NCI-H2196 treated with DMSO at 0.1 percent for 48 hours (cell line): ENCODE results near the gene SFSWAP.
"Not testable (repeated sequence)": the region's sequence is repeated elsewhere in the genome, so short reads cannot be mapped to it uniquely, and the experiment has no call there.

Source experiments
- DNase-seq: peaks from one replicate; lab custom pipeline; 2025; ENCODE audit not compliant: unreplicated experiment; lab: John Stamatoyannopoulos, UW

Gene SFSWAP

GRCh38 chr12:131701705-131702572 is 9.0 kb upstream of the SFSWAP start:
- no peak for DNase-seq

- DNase-seq, result no peak
Observed at GRCh38 chr12:131702573-131702877, 8.4 kb upstream of the SFSWAP start.

GRCh38 chr12:131703161-131703560 is 7.7 kb upstream of the SFSWAP start:
- no peak for DNase-seq

GRCh38 chr12:131704509-131704908 is 6.4 kb upstream of the SFSWAP start:
- no peak for DNase-seq

GRCh38 chr12:131706709-131707108 is 4.2 kb upstream of the SFSWAP start:
- DNase-seq, result not testable (repeated sequence)

- DNase-seq, result no peak
Observed at GRCh38 chr12:131709226-131709625, 1.7 kb upstream of the SFSWAP start.

- no peak for DNase-seq
Observed at GRCh38 chr12:131711551-131712205, 788 bp downstream of the SFSWAP start.

GRCh38 chr12:131713349-131713748 is 2.5 kb downstream of the SFSWAP start:
- DNase-seq, result no peak

GRCh38 chr12:131714759-131715158 is 3.9 kb downstream of the SFSWAP start:
- DNase-seq, result no peak

GRCh38 chr12:131716282-131716681 is 5.4 kb downstream of the SFSWAP start:
- DNase-seq, result no peak

- no peak for DNase-seq
Observed at GRCh38 chr12:131720241-131720640, 9.4 kb downstream of the SFSWAP start.

- DNase-seq, result no peak
Observed at GRCh38 chr12:131720921-131721320, 10.0 kb downstream of the SFSWAP start.

- DNase-seq, result no peak
Observed at GRCh38 chr12:131721548-131721947, 10.7 kb downstream of the SFSWAP start.

GRCh38 chr12:131723532-131723931 is 12.6 kb downstream of the SFSWAP start:
- DNase-seq, result no peak

- no peak for DNase-seq
Observed at GRCh38 chr12:131724534-131724933, 13.6 kb downstream of the SFSWAP start.

GRCh38 chr12:131725503-131725902 is 14.6 kb downstream of the SFSWAP start:
- no peak for DNase-seq

- no peak for DNase-seq
Observed at GRCh38 chr12:131728720-131729119, 17.8 kb downstream of the SFSWAP start.

GRCh38 chr12:131729254-131729955 is 18.5 kb downstream of the SFSWAP start:
- no peak for DNase-seq

GRCh38 chr12:131732996-131733615 is 22.2 kb downstream of the SFSWAP start:
- DNase-seq, result no peak

GRCh38 chr12:131733874-131734273 is 23.0 kb downstream of the SFSWAP start:
- DNase-seq, result no peak

- no peak for DNase-seq
Observed at GRCh38 chr12:131734336-131735152, 23.7 kb downstream of the SFSWAP start.
